ENCODE measurements around the gene TOR1AIP2. TPM values are rescaled to one million over a fixed set of nuclear protein-coding genes. Genes with fewer than 3 reads are reported as not detected.
A peak's percentile ranks its signal among the peaks of the same experiment; 100 is the strongest.

The TOR1AIP2 gene
- total and polyA plus RNA-seq, 11 donors = 12.7 to 73.2 (median 54.5) TPM

GRCh38 chr1:179822065-179822464 is 55.5 kb downstream of the TOR1AIP2 start:
- WGBS, 4 donors = 84 to 96% (median 91%) methylated on average over 2 of the region's 2 CpGs
- DNase-seq (no peak), ATAC-seq (no peak)
- TF ChIP-seq CTCF (IDR thresholded peaks at IDR 0.05) = no peak
- TF ChIP-seq POLR2A (IDR thresholded peaks at IDR 0.05) = no peak
- no peak overlapping the region for H3K4me3 ChIP-seq
- H3K4me1 ChIP-seq = peaks cover 0 to 34% (median 12%) of the 10 kb centered on the region in 12 donors
- H3K9me3 ChIP-seq = no peaks in the 10 kb centered on the region
- no peaks in the 10 kb centered on the region for H3K27me3 ChIP-seq
- H3K36me3 ChIP-seq = no peaks in the 10 kb centered on the region
- H3K27ac ChIP-seq = no peak overlapping the region
- intact Hi-C loops (cut with DNase I) = no loop called here

GRCh38 chr1:179821524-179821923 is 56.1 kb downstream of the TOR1AIP2 start:
- intact Hi-C loops (cut with DNase I) = no loop called here
- ATAC-seq (no peak), DNase-seq (peak in 1 of 5 donors; percentile 11)
- no peaks in the 10 kb centered on the region for H3K9me3 ChIP-seq
- peaks cover 0 to 40% (median 17%) of the 10 kb centered on the region in 12 donors for H3K4me1 ChIP-seq
- H3K27ac ChIP-seq = no peak overlapping the region
- 86 to 90% (median 88%) methylated on average over 9 of the region's 9 CpGs for WGBS, 4 donors
- H3K27me3 ChIP-seq = no peaks in the 10 kb centered on the region
- no peak overlapping the region for H3K4me3 ChIP-seq
- TF ChIP-seq POLR2A (IDR thresholded peaks at IDR 0.05) (no peak), CTCF (IDR thresholded peaks at IDR 0.05) (no peak)
- no peaks in the 10 kb centered on the region for H3K36me3 ChIP-seq

- H3K27me3 ChIP-seq = no peaks in the 10 kb centered on the region
- H3K36me3 ChIP-seq = no peaks in the 10 kb centered on the region
- no peak for TF ChIP-seq CTCF (IDR thresholded peaks at IDR 0.05)
- TF ChIP-seq POLR2A (IDR thresholded peaks at IDR 0.05) = no peak
- peak in 1 of 5 donors; percentile 28 for DNase-seq
- no peak for ATAC-seq
- no peaks in the 10 kb centered on the region for H3K9me3 ChIP-seq
- no peak overlapping the region for H3K27ac ChIP-seq
- intact Hi-C loops (cut with DNase I) = no loop called here
- H3K4me1 ChIP-seq = peaks cover 0 to 42% (median 22%) of the 10 kb centered on the region in 12 donors
- H3K4me3 ChIP-seq = no peak overlapping the region
- WGBS, 4 donors = 87 to 94% (median 91%) methylated on average over 9 of the region's 9 CpGs
Observed at GRCh38 chr1:179820226-179820970, 57.2 kb downstream of the TOR1AIP2 start.

GRCh38 chr1:179818743-179819173 is 58.8 kb downstream of the TOR1AIP2 start:
- ATAC-seq = peak in 2 of 4 donors; percentile 31 to 55

More at GRCh38 chr1:179818743-179819173, 58.8 kb downstream of the TOR1AIP2 start:
- peaks cover 0 to 43% (median 27%) of the 10 kb centered on the region in 12 donors for H3K4me1 ChIP-seq
- WGBS, 4 donors = 62 to 81% (median 73%) methylated on average over 12 to 14 of the region's 14 CpGs
- H3K27me3 ChIP-seq = no peaks in the 10 kb centered on the region
- TF ChIP-seq POLR2A (IDR thresholded peaks at IDR 0.05) = no peak
- no peak for TF ChIP-seq CTCF (IDR thresholded peaks at IDR 0.05)
- peak in 4 of 5 donors; percentile 25 to 70 (median 64) for DNase-seq
- H3K4me3 ChIP-seq = no peak overlapping the region
- intact Hi-C loops (cut with DNase I) = loop anchor here in 2 of 10 donors (5.0 to 10.0 kb wide), 2 partner anchors 64 to 734 kb away; partner anchors contain the start of genes TOR1AIP1 (in 1 of the 2) and TOR3A (in 1 of the 2)
- no peaks in the 10 kb centered on the region for H3K36me3 ChIP-seq
- no peaks in the 10 kb centered on the region for H3K9me3 ChIP-seq
- peak overlapping the region in 7 of 12 donors; percentile 33 to 67 (median 56) for H3K27ac ChIP-seq
